ENCODE results near the gene APOBR.
"Not testable (repeated sequence)": the region's sequence is repeated elsewhere in the genome, so short reads cannot be mapped to it uniquely, and the experiment has no call there.

Gene APOBR, protein sequence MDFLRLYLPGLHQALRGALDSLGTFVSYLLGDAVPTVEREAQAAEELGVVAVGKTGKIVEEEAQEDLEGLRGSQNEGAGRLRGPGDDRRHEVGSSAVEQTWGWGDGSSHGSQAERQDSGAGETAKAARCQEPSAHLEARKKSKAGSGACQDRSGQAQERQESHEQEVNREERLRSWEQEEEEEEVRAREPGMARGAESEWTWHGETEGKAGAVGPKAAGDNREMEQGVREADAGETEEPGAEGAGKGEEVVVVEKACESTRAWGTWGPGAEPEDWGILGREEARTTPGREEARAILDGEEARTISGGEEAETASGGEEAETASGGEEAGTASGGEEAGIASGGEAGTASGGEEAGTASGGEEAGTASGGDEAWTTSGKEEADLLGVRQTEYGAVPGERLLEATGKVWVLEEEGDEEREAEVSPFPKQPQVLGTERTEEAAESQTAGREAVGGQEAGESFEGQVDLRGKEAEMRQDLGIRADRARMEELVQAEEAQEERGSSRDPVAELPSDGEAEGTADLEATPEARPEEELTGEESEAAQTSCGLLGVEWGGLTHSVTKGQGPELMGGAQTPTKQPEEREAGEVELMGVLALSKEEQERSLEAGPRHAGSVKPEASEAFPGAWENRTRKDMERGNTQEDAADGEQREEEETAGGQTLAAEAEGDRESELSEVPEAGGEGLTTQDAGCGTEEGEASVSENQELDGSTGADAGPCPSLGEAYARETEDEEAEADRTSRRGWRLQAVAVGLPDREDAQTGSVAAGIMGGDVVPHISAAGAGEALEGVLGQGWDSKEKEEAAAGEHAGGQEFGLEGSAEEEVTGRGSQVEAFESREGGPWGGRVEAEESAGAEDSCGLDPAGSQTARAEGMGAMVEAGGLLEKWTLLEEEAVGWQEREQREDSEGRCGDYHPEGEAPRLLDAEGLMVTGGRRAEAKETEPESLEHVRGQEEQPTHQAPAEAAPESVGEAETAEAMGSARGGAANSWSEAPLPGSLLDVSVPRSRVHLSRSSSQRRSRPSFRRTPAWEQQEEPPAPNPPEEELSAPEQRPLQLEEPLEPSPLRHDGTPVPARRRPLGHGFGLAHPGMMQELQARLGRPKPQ

GRCh38 chr16:28494121-28494851 lies at the start of gene APOBR:
APOBR (plus strand) TSS chr16:28494643; CDS start chr16:28494682, 39 bp downstream.
- DNase-seq (ENCODE audit: low spot score): peak; percentile 19

DNA sequence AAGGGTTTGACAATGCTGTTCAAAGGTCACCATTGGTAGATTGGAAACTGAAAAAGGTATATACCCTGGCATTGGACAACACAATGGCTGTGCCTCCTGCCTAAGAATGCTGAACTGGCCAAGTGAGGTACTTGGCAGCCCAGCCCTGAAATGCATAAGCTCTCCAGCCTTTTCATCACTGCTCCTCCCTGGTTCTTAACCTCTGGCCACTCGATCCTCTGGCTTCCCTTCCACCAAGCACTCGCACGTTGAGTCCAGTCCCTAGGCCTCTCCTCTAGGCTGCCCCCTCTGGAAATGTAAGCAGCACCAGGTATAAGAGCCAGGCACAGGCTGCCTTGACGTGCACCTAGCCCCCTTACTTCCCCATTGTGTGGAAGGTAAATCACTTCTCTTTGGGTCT lies 48.1 kb upstream of the APOBR start:
- DNase-seq (ENCODE audit: low spot score): not testable (repeated sequence)

GRCh38 chr16:28447081-28447480 lies 47.4 kb upstream of the APOBR start:
- not testable (repeated sequence) for DNase-seq (ENCODE audit: low spot score)

DNA sequence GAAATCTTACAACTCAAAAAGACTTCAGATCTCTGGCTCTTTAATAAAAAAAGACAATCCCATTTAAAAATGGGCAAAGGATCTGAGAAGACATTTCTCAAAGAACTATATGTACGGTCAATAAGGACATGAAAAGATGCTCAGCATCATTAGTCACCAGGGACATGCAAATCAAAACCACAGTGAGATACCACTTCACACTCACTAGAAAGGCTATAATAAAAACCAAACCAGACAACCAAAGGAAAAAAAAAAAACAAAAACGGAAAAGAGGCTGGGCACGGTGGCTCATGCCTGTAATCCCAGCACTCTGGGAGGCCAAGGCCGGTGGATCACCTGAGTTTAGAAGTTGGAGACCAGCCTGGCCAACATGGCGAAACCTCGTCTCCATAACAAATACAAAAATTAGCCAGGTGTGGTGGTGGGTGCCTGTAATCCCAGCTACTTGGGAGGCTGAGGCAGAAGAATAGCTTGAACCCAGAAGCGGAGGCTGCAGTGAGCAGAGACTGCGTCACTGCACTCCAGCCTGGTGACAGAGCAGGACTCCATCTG lies 20.7 kb upstream of the APOBR start:
- no peak for DNase-seq (ENCODE audit: low spot score)

DNA sequence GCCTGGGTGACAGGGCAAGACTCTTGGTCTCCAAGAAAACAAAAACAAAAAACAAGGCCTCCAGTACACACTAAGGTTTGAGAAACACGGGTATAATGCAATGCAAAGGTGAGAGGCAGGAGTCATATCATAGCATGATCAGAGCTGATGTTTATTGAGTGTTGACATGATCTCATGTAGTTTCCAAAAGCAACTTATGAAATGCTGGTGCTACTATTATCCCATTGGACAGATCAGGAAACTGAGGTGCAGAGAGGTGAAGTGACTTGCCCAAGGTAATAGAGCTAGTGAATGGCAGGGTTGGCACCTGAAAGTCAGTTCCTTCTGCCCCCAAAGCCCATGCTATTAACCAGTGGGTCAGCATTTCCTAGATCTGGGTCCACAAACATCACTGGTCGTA lies 19.2 kb upstream of the APOBR start:
- DNase-seq (ENCODE audit: low spot score): no peak

DNA sequence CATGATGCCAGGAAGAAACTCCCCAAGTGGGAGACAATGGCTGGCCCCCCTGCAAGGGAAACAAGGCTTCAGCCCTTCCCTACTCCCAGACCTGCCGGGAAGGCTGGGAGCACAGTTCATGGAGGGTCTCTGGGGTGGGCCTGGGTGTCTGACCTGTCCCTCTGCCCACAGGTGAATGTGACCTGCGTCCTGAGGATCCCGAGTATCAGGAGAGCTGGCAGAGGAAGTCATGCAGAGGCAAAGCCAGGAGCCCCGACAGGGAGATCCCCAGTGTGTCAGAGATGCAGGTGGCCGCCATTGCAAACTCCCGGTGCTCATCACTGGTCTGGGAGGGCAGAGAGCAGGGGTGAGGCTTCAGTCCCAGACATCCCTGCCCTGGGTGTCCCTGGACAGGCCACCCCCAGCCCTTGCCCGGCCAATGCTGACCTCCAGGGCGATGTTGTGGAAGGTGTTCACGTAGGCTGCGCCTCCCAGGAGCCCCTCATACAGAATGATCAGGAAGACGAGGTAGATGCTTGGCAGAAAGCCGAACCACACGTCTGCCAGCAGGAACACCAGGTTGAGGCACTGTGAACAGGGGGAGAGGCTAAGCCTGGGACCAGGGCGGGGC lies 17.0 kb upstream of the APOBR start:
- no peak for DNase-seq (ENCODE audit: low spot score)

- DNase-seq (ENCODE audit: low spot score): no peak
Observed at GRCh38 chr16:28478506-28479180, 15.8 kb upstream of the APOBR start.

- DNase-seq (ENCODE audit: low spot score): no peak
Observed at GRCh38 chr16:28482026-28482425, 12.4 kb upstream of the APOBR start.

DNA sequence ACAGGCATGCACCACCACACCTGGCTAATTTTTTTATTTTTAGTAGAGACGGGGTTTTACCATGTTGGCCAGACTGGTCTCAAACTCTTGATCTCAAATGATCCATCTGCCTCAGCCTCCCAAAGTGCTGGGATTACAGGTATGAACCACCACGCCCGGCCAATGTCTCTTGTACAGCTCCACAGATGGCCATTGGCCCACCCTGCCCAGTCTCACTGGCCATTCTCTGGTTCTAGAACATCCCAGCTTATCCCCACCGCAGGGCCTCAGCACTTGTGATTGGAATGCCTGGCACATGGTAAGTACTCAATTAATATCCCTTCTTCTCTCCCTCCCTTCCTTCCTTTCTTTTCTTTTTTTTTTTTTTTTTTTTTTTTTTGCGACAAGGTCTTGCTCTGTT lies 11.1 kb upstream of the APOBR start:
- DNase-seq (ENCODE audit: low spot score): not testable (repeated sequence)

- DNase-seq (ENCODE audit: low spot score): no peak
Observed at GRCh38 chr16:28486266-28486665, 8.2 kb upstream of the APOBR start.

DNA sequence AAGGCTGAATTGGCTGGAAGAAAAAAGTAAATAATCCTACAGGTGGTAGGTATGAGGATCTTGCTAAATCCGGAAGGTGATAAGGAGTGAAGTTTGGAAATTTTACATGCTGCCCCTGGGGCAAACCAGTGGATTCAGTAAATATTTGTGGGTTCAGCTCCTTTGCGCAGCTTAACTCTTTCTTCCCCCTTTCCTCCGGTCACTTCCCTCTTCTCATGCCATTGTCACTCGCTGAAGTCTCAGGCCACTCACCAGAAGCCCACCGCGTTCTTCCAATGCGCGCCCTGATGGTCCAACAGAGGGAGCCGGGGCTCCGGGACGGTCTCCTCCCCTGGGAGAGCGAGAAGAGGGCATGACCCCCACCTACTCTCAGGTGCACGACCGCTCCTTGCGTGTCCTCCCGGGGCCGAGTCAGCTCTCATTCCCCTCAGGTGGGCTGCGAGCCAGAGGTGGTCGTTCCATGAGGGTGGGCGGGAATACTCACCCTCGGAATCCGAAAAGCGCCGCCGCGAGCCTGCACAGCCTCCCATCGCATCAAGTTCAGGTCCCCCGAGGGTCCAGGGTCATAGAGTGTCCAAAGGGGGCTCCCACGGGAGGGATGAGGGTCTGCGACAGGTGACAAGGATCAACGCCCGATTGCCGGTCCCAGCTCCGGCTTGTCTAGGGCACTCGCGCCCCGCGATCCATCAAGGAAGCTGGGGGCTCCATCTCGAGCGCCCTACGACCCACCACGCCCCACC lies 3.0 kb upstream of the APOBR start:
- no peak for DNase-seq (ENCODE audit: low spot score)

DNA sequence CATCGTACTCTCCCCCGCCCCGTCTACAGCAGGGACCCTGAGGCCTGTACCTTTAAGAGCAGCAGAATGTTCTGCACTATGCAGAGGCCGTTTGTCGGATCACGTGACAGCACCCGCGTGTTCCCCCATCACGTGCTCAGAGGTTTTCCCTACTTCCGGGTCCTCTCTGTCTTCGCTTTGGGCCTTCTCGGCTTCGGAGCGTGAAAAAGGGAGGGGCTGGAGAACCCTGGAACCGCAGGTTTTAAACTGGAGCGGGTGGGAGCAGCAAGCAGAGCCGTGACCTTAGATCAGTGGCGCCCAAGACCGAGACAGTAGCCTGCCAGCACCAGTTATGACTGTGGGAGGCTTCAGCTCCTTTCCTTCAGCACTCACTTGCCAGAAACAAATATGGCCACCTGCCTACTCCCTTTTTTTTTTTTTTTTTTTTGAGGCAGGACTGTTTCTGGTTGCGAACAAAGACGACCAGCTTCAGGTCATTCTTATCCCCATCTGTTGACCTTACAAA lies 2.4 kb upstream of the APOBR start, which contains the start of gene CLN3:
CLN3 (minus strand) TSS at position 105 of the 505 bp plus-strand sequence. CDS start 315 bp downstream, outside the sequence.
- DNase-seq (ENCODE audit: low spot score): peak; percentile 95

GRCh38 chr16:28492511-28492910 lies 1.9 kb upstream of the APOBR start:
- no peak for DNase-seq (ENCODE audit: low spot score)

GRCh38 chr16:28495098-28495793 lies 803 bp downstream of the APOBR start:
- no peak for DNase-seq (ENCODE audit: low spot score)

DNA sequence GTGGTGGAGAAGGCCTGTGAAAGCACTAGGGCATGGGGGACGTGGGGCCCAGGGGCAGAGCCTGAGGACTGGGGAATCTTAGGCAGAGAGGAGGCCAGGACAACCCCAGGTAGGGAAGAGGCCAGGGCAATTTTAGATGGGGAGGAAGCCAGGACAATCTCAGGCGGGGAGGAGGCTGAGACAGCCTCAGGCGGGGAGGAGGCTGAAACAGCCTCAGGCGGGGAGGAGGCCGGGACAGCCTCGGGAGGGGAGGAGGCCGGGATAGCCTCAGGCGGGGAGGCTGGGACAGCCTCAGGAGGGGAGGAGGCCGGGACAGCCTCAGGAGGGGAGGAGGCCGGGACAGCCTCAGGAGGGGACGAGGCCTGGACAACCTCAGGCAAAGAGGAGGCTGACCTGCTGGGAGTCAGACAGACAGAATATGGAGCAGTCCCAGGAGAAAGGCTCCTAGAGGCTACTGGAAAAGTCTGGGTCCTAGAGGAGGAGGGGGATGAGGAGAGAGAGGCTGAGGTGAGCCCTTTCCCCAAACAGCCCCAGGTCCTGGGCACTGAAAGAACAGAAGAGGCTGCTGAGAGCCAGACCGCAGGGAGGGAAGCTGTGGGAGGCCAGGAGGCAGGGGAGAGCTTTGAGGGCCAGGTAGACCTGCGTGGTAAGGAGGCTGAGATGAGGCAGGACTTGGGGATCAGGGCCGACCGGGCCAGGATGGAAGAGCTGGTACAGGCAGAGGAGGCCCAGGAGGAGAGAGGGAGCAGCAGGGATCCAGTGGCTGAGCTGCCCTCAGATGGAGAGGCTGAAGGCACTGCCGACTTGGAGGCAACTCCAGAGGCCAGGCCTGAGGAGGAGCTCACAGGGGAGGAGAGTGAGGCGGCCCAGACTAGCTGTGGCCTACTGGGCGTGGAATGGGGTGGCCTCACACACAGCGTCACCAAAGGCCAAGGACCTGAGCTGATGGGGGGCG lies 1.6 kb downstream of the APOBR start:
- no peak for DNase-seq (ENCODE audit: low spot score)

GRCh38 chr16:28496844-28497243 lies 2.4 kb downstream of the APOBR start:
- no peak for DNase-seq (ENCODE audit: low spot score)

- DNase-seq (ENCODE audit: low spot score): no peak
Observed at GRCh38 chr16:28497386-28497785, 2.9 kb downstream of the APOBR start.

Measured in putamen (tissue), 1 donor.